GM19395 (cell line): ENCODE results near the gene MACROH2A2.

Experiments used
- ATAC-seq: cut with Tn5 transposase; IDR thresholded peaks from one replicate; pipeline ENCODE4 v1.9.1; 2021; ENCODE audit warnings: mild to moderate bottlenecking, moderate library complexity; ENCODE audit not compliant: unreplicated experiment

Gene MACROH2A2

DNA sequence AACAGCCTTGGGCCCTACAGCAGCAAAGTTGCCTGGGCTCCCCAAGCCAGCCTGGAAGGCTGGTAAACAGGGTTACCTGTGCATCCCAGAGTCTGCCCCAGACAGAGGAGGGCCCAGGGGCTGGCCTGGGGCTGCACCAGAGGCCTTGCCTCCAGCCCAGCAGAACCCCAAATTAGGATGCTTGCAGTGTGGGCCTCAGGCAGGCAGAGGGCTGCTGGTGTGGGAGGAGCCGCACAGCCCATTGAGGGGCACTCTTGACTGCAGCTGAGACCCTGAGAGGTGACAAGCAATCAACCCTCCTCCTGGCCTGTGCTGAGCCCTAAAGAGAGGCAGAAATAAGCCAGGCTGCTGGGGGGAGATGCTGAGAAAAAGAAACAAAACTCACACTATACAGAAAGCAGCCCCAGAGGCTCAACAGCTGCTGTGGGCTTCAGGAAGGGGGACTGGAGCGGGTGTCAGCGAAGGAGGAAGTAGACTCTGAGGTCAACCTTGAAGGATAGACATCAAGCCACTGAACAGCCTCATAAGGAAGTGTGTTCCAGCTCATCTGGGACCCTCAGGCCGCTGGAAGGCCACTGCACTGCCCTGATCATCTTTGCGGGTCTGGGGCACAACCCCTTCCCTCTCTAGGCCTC is 73.4 kb downstream of the MACROH2A2 start:
- ATAC-seq = no peak

DNA sequence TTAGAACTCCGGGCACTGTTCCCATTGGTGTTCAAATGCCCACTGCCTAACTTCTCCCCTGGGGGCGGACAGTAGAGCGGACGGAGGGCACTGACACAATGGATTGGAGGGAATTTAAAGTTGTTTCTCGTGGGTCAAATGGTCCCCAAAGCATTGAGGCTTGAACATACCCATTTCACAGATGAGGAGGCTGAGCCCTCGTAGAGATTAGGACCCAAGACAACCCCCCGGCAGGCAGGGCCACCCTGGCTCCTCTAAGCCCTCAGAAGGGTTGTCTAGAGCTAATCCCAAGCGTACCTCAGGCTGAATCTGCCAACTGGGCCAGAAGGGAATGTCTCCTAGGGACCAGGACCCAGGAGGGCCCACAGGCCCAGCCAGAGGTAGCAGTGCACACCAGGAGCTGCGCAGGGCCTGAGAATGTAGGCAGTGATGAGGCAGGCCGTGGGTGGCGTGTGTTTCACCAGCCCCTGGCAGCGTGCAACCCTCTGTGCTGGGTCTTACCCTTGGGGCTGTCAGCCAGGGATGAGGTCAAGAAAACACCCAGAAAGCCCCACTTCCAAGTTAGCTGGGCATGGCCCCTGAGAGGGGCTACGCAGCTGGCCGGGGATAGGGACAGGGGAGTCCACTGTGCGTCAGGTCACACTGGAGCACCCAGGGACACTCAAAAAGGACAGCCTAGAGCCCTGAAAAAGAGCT is 74.2 kb downstream of the MACROH2A2 start:
- no peak for ATAC-seq

DNA sequence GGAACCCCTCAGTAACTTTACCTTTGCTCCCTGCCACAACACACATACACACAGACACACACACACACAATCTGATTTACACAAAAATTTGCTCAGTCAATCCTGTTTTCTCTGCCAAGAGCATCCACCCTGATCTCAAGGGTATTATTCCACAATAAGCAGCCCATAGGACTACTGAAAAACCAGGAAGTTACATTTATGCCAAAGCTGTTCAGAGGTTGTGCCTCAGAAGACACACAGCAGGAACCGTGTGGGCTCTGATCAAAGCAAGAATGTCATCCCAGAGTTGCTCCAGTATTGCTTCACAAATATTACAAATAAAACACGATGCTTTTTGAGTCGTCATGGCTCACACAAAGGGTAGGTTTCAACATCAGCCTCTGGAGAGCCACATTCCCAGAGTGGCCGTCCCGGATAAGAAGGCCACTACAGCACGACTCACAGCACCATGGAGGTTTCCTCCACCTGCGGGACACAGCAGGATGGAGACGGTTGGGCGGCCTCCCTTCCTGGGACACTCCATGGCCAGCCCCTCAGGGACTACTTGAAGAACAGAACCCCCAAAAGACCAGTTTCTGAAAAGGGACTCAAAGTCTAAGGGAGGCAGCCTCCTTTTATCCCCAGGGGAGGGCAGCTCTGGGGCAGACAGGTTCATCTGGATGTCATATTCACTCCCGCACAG is 78.4 kb downstream of the MACROH2A2 start:
- ATAC-seq = no peak

DNA sequence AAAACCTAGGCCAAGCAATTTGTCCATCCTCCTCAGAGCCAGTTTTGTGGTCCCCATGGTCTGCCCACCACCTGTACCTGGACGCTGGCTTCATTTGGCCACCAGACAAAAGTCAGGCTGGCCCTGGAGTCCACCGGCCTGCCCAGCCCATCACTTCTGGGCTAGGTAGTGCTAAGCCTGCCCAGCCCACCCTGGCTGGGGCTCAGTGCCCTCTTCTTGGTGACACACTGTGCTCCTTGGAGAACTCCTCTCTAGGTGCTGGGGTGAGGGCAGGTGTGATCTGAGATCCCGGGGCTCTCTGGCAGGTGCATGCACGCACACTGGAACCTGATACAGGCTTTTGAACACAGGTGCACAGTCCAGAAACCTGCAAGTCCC is 78.9 kb downstream of the MACROH2A2 start:
- ATAC-seq = no peak

DNA sequence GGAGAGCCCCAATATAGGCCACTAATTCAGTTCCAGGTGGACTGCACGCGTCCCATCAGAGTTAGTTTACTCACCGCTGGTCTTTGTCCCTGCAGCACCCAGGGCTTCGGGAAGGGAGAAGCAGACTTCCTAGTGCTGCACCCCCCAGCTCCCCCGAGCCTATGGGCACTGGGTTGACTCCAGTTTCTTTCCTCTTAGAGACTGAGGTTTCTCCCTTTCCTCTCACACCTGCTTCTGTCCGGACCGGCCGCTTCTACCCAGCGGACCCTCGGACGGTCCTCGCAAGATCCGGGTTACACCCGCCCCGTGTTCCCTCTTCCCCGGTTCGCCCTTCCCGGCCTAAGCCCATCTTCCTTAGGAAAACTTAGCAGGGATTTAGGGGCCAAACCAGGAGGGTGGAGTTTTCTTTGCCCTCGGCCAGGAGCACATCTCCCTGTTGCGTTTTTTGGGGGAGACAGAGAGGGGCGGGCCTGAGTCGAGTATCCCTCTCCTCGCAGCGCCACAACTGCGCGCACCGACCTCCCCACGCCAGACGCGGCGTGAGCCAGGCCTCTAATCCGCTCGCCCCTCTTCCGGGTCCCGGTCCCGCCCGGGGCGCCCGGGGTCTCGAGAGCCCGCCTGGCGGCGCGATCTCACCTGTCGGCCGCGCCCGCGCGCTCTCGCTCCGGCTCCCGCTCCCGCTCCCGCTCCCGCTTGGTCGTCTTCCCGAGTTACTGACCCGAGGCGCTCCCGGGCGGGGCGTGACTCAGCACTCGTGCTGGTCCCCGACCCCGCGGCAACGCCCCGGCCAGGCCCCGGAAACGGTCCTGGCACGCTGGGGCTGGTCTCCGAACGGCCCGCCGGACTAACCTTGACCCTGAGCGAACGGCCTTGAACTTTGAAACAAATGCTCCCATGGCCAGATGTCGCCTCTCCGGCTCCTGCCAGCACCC is 79.7 kb downstream of the MACROH2A2 start, which contains the start of gene AIFM2:
AIFM2 (minus strand) TSS at position 728 of the 932 bp plus-strand sequence. CDS start 8,741 bp downstream, outside the sequence.
- ATAC-seq = peak; percentile 74

DNA sequence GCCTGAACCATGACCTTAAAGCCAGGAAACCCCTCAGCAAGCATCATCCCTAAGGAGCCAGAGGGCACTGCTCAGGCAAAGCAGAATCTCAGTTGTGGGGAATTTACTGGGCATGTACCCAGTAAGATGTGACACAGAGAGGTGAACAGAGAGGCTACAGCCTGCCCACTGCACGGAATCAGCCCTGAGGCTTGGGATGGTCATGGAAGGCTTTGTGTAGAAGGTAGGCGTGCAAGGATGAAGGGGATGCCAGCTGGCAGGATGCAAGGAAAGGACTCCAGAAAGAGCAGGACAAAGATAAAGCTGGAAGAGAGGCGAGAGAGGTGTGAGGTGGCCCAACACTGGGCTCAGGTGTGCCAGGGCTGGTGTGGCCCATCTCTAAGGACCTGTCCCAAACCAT is 82.4 kb downstream of the MACROH2A2 start:
- no peak for ATAC-seq

DNA sequence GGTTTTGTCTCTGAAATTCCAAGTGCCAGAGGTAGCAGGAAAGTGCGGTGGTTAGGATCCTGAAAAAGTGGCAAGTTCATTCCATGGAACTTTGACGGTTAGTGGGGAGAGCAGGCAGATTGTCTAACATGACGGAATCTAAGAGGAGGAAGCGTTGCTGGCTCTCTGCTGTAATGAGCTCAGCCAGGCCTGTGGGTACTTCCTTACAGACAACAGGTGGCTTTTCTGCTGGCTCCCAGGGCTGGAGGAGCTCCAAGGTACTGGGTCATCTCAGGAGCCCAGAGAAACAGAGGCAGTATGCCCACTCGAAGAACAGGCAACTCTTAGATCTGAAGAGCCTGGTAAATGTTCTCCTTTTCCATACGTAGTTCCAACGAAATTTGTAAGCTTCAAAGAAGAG is 83.0 kb downstream of the MACROH2A2 start:
- no peak for ATAC-seq

DNA sequence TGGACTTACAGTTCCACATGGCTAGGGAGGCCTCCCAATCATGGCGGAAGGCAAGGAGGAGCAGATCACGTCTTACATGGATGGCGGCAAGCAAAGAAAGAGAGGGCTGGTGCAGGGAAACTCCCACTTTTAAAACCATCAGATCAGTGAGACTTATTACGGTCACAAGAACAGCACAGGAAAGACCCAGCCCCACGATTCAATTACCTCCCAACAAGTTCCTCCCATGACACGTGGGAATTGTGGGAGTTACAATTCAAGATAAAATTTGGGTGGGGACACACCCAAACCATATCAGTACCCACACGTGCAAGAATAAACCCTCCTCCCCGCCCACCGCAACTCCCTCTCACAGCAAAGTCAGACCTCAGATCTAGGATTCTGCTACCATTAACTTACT is 84.5 kb downstream of the MACROH2A2 start:
- ATAC-seq = no peak

DNA sequence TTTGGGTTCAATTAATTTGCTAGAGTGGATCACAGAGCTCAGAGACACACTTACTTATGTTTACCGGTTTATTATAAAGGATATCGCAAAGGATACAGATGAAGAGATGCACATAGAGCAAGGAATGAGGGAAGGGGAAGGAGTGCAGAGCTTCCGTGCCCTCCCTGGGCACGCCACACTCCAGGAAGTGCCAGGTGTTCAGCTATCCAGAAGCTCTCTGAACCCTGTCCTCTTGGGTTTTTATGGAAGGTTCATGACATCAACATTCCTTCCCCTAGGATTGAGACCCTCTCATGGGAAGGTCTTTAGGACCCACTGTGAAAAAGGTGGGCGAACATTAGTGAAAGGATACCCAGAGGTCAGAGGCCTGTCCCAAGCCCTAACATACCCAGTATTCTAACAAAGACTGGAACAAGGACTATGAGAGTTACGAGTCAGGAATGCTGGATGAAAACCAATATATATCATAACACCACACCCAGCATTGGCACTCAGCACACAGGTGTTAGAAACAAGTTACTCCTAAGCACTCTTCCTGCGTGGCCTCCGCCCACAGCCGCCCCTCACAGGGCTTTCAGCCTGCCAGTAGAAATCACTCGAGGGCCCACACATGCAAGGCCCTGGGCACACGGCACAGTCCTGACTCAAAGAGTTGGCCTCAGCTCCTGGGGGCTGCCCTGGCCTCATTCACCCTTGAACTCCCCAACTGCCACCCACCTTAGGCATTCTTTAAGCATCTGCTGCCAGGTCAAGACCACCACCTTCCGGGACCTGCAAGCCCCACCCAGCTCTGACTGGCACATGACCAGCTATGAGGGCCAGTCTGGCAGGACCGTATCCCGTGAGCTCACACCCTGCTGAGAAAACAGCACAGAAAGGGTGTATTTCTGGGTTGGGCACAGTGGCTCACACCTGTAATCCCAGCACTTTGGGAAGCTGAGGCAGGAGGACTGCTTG is 85.6 kb downstream of the MACROH2A2 start:
- ATAC-seq = no peak

DNA sequence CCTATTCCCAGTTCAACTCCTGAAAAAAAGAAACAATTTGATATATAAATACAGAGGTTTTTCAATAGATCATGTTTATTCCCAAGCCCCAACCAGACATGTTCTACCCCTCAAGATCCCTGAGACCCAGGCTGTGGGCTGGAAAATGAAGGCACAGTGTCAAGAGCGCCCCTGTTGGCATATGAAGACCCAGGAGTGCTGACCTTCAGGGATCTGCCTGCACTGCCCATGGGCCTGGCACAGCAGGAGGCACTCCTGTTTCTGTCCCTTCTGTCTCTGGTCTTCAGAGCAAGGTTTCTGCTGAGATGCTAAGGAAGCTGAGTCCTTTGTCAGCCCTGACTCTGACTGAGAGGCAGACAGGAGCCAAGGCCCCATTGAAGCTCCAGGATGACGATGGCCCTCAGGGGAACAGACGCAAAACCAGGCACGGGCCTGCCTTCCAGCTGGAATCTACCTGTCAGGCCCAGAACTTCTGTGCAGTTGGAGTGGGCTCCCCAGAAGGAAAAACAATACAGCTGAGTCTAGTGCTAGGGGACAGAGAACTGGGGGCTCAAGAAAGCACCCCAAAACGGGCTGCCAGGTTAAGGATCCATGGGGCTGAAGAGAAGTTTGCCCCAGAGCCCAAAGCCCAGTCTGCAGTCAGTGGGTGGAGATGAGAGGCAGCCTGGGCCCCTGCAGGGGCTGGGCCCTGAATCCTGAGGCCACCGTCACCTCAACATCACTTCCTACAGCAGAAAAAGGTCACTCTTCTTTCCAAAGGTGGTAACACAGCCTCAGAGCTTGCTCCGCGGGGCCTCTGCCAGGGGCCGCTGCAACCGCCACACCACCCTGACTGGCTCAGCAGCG is 86.7 kb downstream of the MACROH2A2 start:
- ATAC-seq = no peak

DNA sequence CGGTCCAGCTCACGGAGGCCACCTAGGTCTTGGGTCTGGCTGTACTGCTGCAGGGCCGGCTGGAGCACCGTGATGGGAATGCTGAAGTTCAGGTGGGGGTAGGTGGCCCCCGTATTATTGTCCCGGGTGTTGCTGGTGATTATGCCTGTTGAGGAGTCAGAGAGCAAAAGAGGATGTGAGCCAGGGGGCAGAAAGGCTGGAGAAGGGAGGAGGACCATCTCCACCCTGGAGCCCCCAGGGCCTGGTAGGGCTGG is 87.3 kb downstream of the MACROH2A2 start:
- no peak for ATAC-seq

DNA sequence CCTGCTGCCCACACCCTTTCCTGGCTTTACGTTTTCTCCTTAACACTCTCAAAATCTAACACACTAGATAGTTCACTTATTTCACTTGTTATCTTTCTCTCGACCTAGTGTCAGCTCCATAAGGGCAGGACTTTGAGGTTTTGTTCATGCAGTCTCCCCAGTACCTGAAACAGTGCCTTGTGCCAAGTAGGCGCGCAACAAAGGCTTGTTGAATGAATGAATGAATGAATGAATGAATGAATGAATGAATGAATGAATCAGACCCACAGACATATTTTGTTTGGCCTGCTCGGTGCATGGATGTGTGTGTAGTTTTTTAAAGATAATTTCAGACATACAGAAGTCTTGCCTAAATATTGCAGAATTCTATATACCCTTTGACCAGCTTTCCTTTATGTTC is 87.7 kb downstream of the MACROH2A2 start:
- ATAC-seq = no peak

DNA sequence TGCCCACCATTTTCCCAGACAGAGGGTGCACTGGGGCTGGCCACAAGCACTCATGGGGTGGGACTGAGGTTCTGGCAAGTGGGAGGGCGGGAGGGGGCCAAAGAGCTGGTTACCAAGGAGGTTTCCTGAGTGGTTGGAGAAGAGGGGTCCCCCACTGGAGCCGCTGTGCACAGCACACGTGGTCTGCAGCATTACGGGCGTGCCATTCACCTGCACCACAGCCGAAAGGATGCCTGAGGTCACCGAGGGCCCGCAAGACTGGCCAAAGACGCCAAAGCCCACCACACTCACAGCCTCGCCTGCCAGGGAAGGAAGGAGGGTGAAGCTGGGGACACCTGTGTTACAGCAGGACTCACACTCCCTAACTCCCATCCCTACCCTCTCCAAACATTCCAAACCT is 89.9 kb downstream of the MACROH2A2 start:
- ATAC-seq = no peak

DNA sequence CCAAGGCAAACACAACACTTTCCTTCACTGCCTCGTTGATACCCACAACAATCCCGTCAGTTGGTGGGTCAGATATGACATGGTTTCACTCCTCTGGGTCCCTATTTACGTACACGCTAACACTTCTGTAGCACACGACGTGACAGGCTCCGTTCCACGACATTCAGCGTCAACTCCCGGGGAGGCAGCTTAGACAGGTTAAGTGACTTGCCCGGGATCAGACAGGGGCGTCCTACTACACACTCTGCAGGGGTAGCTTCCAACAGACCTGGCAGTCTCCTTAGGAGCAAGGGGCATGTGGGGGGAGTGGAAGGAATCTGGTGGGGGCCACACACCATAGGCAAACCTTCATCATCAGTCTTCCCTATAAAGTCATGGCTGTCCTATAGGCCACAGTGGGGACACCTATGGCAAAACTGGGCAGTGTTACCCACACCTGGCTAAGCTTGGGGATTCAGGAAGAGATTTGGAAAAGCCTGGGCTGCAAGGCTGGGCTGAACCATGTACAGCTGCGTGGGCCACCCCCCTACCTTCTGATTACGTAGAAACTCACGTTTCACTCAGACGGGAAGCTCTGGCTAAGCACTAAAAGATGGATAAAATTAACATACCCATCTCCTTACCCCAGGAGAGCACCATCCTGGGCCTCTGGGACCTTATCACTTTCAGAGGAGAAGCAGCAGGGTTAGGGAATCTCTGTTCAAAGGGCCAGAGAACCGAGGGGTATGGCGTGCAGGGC is 91.9 kb downstream of the MACROH2A2 start:
- ATAC-seq = no peak

DNA sequence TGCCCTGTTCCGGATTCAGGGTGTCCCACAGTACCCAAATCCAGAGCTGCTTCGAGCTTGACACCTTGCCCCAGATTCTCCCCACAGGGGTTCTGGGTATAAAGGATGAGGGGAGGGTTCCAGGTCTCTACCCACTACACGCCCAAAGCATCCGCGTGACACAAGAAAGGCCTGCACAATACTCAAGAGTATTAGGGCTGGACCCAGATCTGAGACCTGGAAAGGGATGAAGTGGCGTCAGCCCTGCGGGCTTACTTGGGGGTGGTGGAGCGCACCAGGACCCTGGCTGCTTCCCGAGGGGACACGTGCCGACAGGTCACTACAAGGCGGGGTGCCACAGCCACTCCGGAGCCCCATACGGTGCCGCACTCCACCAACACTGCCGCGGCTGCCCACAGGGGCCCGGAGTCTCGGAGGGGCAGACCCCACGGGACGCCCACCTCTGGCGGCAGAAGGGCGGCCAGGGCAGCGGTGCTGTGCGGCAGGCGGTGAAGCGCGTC is 92.6 kb downstream of the MACROH2A2 start:
- peak; percentile 7 for ATAC-seq

DNA sequence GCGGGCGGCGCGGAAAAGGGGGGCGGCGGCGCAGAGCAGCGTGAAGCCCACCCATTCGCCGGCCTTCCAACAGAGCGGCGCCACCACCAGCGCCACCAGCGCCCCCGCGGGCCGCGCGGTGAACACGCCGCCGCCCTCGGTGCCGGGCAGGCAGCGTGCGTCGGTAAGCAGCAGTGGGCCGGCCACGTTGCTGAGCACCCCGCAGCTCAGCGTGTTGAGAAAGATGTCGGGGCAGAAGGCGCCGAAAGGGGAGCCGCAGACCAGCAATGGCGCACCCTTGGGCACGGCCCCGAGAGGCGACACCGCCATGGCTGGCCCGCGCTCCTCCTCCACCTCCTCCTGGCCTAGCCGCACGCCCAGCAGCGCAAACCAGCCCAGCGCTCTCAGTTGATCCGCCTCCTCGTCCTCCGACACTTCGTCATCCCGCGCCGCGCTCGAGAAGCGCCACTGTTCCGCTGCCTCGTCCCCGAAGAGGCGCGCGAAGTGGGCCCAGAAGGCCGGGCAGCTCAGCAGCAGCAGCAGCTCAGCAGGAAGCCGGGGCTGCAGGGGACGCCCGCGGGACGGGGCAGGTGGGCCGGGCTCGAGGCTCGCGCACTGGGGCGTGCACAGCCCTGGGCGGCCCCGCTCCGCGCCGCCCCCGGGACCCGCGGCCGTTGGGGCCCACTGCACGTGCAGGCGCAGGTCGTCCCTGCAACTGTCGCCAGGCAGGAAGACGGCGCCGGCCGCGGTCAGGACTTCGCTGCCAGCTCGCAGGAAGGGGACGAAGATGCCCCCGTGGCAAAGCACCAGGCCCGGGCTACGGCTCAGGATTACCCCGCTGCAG is 93.2 kb downstream of the MACROH2A2 start:
- peak; percentile 53 for ATAC-seq

DNA sequence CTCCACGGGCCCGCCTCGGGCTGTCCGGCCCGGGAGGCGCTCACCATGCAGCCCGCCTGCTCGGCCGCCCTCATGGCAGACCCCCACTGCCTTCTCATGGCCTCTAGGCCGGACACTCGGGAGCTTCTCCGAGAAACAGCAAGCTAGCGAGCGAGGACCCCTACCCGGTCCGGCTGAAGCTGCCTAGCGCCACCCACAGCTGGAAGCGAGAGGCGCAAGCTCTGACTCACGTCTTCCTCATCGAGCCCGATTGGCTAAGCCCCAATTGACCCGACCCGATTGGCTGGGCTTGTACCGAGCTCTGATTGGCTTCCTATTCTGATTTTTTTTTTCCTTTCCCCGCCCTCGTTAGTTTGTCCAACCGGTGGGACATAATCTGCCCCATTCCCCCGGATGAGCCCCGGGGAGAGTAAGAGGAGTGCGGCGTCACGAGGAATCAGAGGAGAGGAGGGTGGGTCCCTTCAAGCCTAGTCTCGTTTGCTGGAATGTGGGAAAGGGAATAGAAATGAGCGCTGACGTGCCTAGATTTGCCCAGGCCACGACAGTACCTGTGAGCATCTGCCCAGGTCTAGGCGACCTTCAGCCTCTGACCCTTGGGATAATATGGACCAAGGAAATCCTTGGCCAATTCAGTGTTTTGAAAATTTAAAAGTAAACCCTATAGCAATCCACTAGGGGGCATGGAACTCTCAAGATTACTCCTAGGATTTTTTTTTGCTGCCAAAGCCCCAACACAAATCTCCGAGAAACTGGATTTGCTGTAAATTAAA is 94.0 kb downstream of the MACROH2A2 start, which contains the start of gene TYSND1:
TYSND1 (minus strand) TSS at position 212 of the 770 bp plus-strand sequence; CDS start at position 98, 114 bp downstream.
- peak; percentile 91 for ATAC-seq
